GM19438 (cell line): ENCODE data around the gene HLF.

Experiments used
- ATAC-seq: cut with Tn5 transposase; IDR thresholded peaks from one replicate; pipeline ENCODE4 v1.9.1; 2021; ENCODE audit warnings: low read depth; ENCODE audit not compliant: unreplicated experiment

Gene HLF

GRCh38 chr17:55304171-55304859 is 39.6 kb downstream of the HLF start:
- no peak for ATAC-seq

- no peak for ATAC-seq
These were observed 40.7 kb downstream of the HLF start for GRCh38 chr17:55305321-55306087.

GRCh38 chr17:55307879-55308278 is 43.1 kb downstream of the HLF start:
- no peak for ATAC-seq

- ATAC-seq = no peak
These were observed 44.0 kb downstream of the HLF start for GRCh38 chr17:55308613-55309391.

GRCh38 chr17:55311767-55312375 is 47.1 kb downstream of the HLF start:
- no peak for ATAC-seq

GRCh38 chr17:55312852-55313251 is 48.1 kb downstream of the HLF start:
- no peak for ATAC-seq

- ATAC-seq = no peak
These were observed 49.5 kb downstream of the HLF start for GRCh38 chr17:55314061-55314783.

GRCh38 chr17:55314784-55315491 is 50.2 kb downstream of the HLF start:
- no peak for ATAC-seq

GRCh38 chr17:55316499-55316898 is 51.7 kb downstream of the HLF start:
- ATAC-seq = no peak

- ATAC-seq = no peak
These were observed 52.5 kb downstream of the HLF start for GRCh38 chr17:55317284-55317683.

GRCh38 chr17:55318081-55318480 is 53.3 kb downstream of the HLF start:
- no peak for ATAC-seq

GRCh38 chr17:55318715-55319487 is 54.1 kb downstream of the HLF start:
- no peak for ATAC-seq

- ATAC-seq = no peak
These were observed 55.3 kb downstream of the HLF start for GRCh38 chr17:55319933-55320593.

GRCh38 chr17:55320594-55321426 is 56.0 kb downstream of the HLF start:
- no peak for ATAC-seq

- no peak for ATAC-seq
These were observed 56.8 kb downstream of the HLF start for GRCh38 chr17:55321427-55322060.

GRCh38 chr17:55322453-55322985 is 57.8 kb downstream of the HLF start:
- no peak for ATAC-seq
